ENCODE measurements around the gene TAF11L2. TPM values are rescaled to one million over a fixed set of nuclear protein-coding genes. Genes with fewer than 3 reads are reported as not detected.
"Not testable (repeated sequence)": the region's sequence is repeated elsewhere in the genome, so short reads cannot be mapped to it uniquely, and the experiment has no call there.

Gene TAF11L2
- total and polyA plus RNA-seq, 4 donors, result not detected

- Histone ChIP-seq H3K27me3 (ENCODE audit: control insufficient read depth, insufficient read depth, low read length) (no peaks in the 10 kb centered on the region), H3K4me1 (ENCODE audit: control insufficient read depth, insufficient read depth, low read length) (no peaks in the 10 kb centered on the region), H3K36me3 (ENCODE audit: control insufficient read depth, insufficient read depth, low read length) (no peaks in the 10 kb centered on the region), H3K27ac (ENCODE audit: low read depth, low read length) (no peak overlapping the region), H3K9me3 (ENCODE audit: control insufficient read depth, insufficient read depth, low read length) (no peaks in the 10 kb centered on the region), H3K4me3 (ENCODE audit: low read depth, low read length) (no peak overlapping the region)
- WGBS (ENCODE audit: insufficient coverage), result 60% methylated on average over 1 of the region's 4 CpGs
- peak in 2 of 6 donors; percentile 4 to 36 for DNase-seq (ENCODE audit: low read depth in 4 of 6, low spot score in 6 of 6)
Observed at GRCh38 chr5:17481378-17481777, 16.7 kb upstream of the TAF11L2 start.

- Histone ChIP-seq H3K36me3 (ENCODE audit: control insufficient read depth, insufficient read depth, low read length) (no peaks in the 10 kb centered on the region), H3K4me1 (ENCODE audit: control insufficient read depth, insufficient read depth, low read length) (no peaks in the 10 kb centered on the region), H3K27me3 (ENCODE audit: control insufficient read depth, insufficient read depth, low read length) (no peaks in the 10 kb centered on the region), H3K27ac (ENCODE audit: low read depth, low read length) (no peak overlapping the region), H3K9me3 (ENCODE audit: control insufficient read depth, insufficient read depth, low read length) (no peaks in the 10 kb centered on the region), H3K4me3 (ENCODE audit: low read depth, low read length) (no peak overlapping the region)
- WGBS (ENCODE audit: insufficient coverage), result no CpG with 5 or more reads among the region's 2 CpGs
- DNase-seq (ENCODE audit: low read depth in 4 of 6, low spot score in 6 of 6), result peak in 1 of 6 donors; percentile 32
Observed at GRCh38 chr5:17482790-17483189, 15.2 kb upstream of the TAF11L2 start.

- not testable (repeated sequence) for H3K27me3 ChIP-seq (ENCODE audit: control insufficient read depth, insufficient read depth, low read length); DNase-seq (ENCODE audit: low read depth in 4 of 6, low spot score in 6 of 6); H3K9me3 ChIP-seq (ENCODE audit: control insufficient read depth, insufficient read depth, low read length); H3K36me3 ChIP-seq (ENCODE audit: control insufficient read depth, insufficient read depth, low read length); H3K4me3 ChIP-seq (ENCODE audit: low read depth, low read length); H3K4me1 ChIP-seq (ENCODE audit: control insufficient read depth, insufficient read depth, low read length); H3K27ac ChIP-seq (ENCODE audit: low read depth, low read length)
- 93% methylated on average over 4 of the region's 10 CpGs for WGBS (ENCODE audit: insufficient coverage)
Observed at GRCh38 chr5:17486464-17487173, 11.4 kb upstream of the TAF11L2 start.

GRCh38 chr5:17487174-17487512 is 10.9 kb upstream of the TAF11L2 start:
- no peaks in the 10 kb centered on the region for H3K9me3 ChIP-seq (ENCODE audit: control insufficient read depth, insufficient read depth, low read length)
- H3K4me1 ChIP-seq (ENCODE audit: control insufficient read depth, insufficient read depth, low read length), result no peaks in the 10 kb centered on the region
- no peak overlapping the region for H3K27ac ChIP-seq (ENCODE audit: low read depth, low read length)
- no peak overlapping the region for H3K4me3 ChIP-seq (ENCODE audit: low read depth, low read length)
- H3K36me3 ChIP-seq (ENCODE audit: control insufficient read depth, insufficient read depth, low read length), result no peaks in the 10 kb centered on the region
- no peaks in the 10 kb centered on the region for H3K27me3 ChIP-seq (ENCODE audit: control insufficient read depth, insufficient read depth, low read length)
- no CpG with 5 or more reads among the region's 1 CpG for WGBS (ENCODE audit: insufficient coverage)
- no peak for DNase-seq (ENCODE audit: low read depth in 4 of 6, low spot score in 6 of 6)

GRCh38 chr5:17491257-17491656 is 6.8 kb upstream of the TAF11L2 start:
- DNase-seq (ENCODE audit: low read depth in 4 of 6, low spot score in 6 of 6); H3K36me3 ChIP-seq (ENCODE audit: control insufficient read depth, insufficient read depth, low read length); H3K4me3 ChIP-seq (ENCODE audit: low read depth, low read length); H3K27me3 ChIP-seq (ENCODE audit: control insufficient read depth, insufficient read depth, low read length); H3K27ac ChIP-seq (ENCODE audit: low read depth, low read length); H3K9me3 ChIP-seq (ENCODE audit: control insufficient read depth, insufficient read depth, low read length); H3K4me1 ChIP-seq (ENCODE audit: control insufficient read depth, insufficient read depth, low read length): not testable (repeated sequence)
- over 99% methylated on average over 13 of the region's 23 CpGs for WGBS (ENCODE audit: insufficient coverage)

GRCh38 chr5:17492770-17493169 is 5.3 kb upstream of the TAF11L2 start:
- Histone ChIP-seq H3K27me3 (ENCODE audit: control insufficient read depth, insufficient read depth, low read length) (no peaks in the 10 kb centered on the region), H3K27ac (ENCODE audit: low read depth, low read length) (no peak overlapping the region), H3K4me3 (ENCODE audit: low read depth, low read length) (no peak overlapping the region), H3K4me1 (ENCODE audit: control insufficient read depth, insufficient read depth, low read length) (no peaks in the 10 kb centered on the region), H3K36me3 (ENCODE audit: control insufficient read depth, insufficient read depth, low read length) (no peaks in the 10 kb centered on the region), H3K9me3 (ENCODE audit: control insufficient read depth, insufficient read depth, low read length) (no peaks in the 10 kb centered on the region)
- DNase-seq (ENCODE audit: low read depth in 4 of 6, low spot score in 6 of 6), result no peak
- WGBS (ENCODE audit: insufficient coverage), result no CpG with 5 or more reads among the region's 3 CpGs

GRCh38 chr5:17497446-17497845 is 585 bp upstream of the TAF11L2 start:
- WGBS (ENCODE audit: insufficient coverage), result 68% methylated on average over 2 of the region's 4 CpGs
- no peak overlapping the region for H3K27ac ChIP-seq (ENCODE audit: low read depth, low read length)
- no peaks in the 10 kb centered on the region for H3K27me3 ChIP-seq (ENCODE audit: control insufficient read depth, insufficient read depth, low read length)
- H3K4me1 ChIP-seq (ENCODE audit: control insufficient read depth, insufficient read depth, low read length), result no peaks in the 10 kb centered on the region
- H3K4me3 ChIP-seq (ENCODE audit: low read depth, low read length), result no peak overlapping the region
- no peaks in the 10 kb centered on the region for H3K9me3 ChIP-seq (ENCODE audit: control insufficient read depth, insufficient read depth, low read length)
- H3K36me3 ChIP-seq (ENCODE audit: control insufficient read depth, insufficient read depth, low read length), result no peaks in the 10 kb centered on the region
- DNase-seq (ENCODE audit: low read depth in 4 of 6, low spot score in 6 of 6), result no peak

GRCh38 chr5:17511775-17512325 is 13.8 kb downstream of the TAF11L2 start:
- WGBS (ENCODE audit: insufficient coverage), result 94% methylated on average over 17 of the region's 17 CpGs
- H3K9me3 ChIP-seq (ENCODE audit: control insufficient read depth, insufficient read depth, low read length), result no peaks in the 10 kb centered on the region
- H3K27ac ChIP-seq (ENCODE audit: low read depth, low read length), result no peak overlapping the region
- H3K4me3 ChIP-seq (ENCODE audit: low read depth, low read length), result no peak overlapping the region
- H3K4me1 ChIP-seq (ENCODE audit: control insufficient read depth, insufficient read depth, low read length), result no peaks in the 10 kb centered on the region
- no peak for DNase-seq (ENCODE audit: low read depth in 4 of 6, low spot score in 6 of 6)
- no peaks in the 10 kb centered on the region for H3K36me3 ChIP-seq (ENCODE audit: control insufficient read depth, insufficient read depth, low read length)
- no peaks in the 10 kb centered on the region for H3K27me3 ChIP-seq (ENCODE audit: control insufficient read depth, insufficient read depth, low read length)

GRCh38 chr5:17517526-17517925 is 19.5 kb downstream of the TAF11L2 start:
- not testable (repeated sequence) for H3K27me3 ChIP-seq (ENCODE audit: control insufficient read depth, insufficient read depth, low read length); DNase-seq (ENCODE audit: low read depth in 4 of 6, low spot score in 6 of 6); H3K4me1 ChIP-seq (ENCODE audit: control insufficient read depth, insufficient read depth, low read length); H3K27ac ChIP-seq (ENCODE audit: low read depth, low read length); H3K36me3 ChIP-seq (ENCODE audit: control insufficient read depth, insufficient read depth, low read length); H3K9me3 ChIP-seq (ENCODE audit: control insufficient read depth, insufficient read depth, low read length); H3K4me3 ChIP-seq (ENCODE audit: low read depth, low read length)
- WGBS (ENCODE audit: insufficient coverage), result 100% methylated on average over 3 of the region's 12 CpGs

GRCh38 chr5:17518067-17518466 is 20.0 kb downstream of the TAF11L2 start, which contains the start of gene TAF11L3:
TSS of gene TAF11L3 (plus strand) at chr5:17518367.
- not testable (repeated sequence) for H3K4me1 ChIP-seq (ENCODE audit: control insufficient read depth, insufficient read depth, low read length); H3K36me3 ChIP-seq (ENCODE audit: control insufficient read depth, insufficient read depth, low read length); H3K4me3 ChIP-seq (ENCODE audit: low read depth, low read length); DNase-seq (ENCODE audit: low read depth in 4 of 6, low spot score in 6 of 6); H3K9me3 ChIP-seq (ENCODE audit: control insufficient read depth, insufficient read depth, low read length); H3K27me3 ChIP-seq (ENCODE audit: control insufficient read depth, insufficient read depth, low read length); H3K27ac ChIP-seq (ENCODE audit: low read depth, low read length)
- WGBS (ENCODE audit: insufficient coverage), result no CpG with 5 or more reads among the region's 15 CpGs
